ENCODE measurements around the gene RIBC1.
"Not testable (repeated sequence)": the region's sequence is repeated elsewhere in the genome, so short reads cannot be mapped to it uniquely, and the experiment has no call there.

Gene RIBC1

GRCh38 chrX:53433651-53434639 lies 11.3 kb downstream of the RIBC1 start, which contains the start of gene HSD17B10:
TSS of gene HSD17B10 (minus strand) at chrX:53434370. CDS start at chrX:53434345, 25 bp downstream.
- peak; percentile 74 to 95 (median 89) for DNase-seq
- intact Hi-C loops (cut with DNase I) = loop anchor here (5.0 to 10.0 kb wide), 2 partner anchors 117 to 209 kb away; partner anchors contain the start of gene KDM5C

DNA sequence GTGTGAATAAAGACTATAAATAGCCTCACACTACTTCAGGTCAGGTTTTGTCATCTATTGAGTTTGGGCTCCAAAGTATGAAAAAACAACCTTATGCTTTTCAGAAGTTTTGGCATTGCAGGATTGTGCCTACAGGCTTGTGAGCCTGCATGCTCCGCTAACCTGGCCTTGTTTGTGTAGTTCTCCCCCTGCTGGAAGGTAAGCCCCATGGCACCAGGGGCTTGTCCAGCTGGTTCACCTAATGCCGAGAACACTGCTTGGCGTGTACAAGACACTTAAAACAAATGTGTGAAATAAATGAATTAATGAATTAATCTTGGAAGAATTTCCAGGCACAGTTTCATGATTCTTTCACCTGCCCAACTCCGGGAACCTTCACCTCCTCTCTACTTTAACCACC lies 13.3 kb downstream of the RIBC1 start:
- intact Hi-C loops (cut with DNase I) = loop anchor here (10.0 kb wide), 1 partner anchor 211 kb away; the partner anchor contains the start of gene KDM5C
- peak in 37 of 42 donors; percentile 12 to 72 (median 42) for DNase-seq

- intact Hi-C loops (cut with DNase I) = loop anchor here (10.0 kb wide), 1 partner anchor 212 kb away; the partner anchor contains the start of gene KDM5C
- no peak for DNase-seq
These were observed 14.5 kb downstream of the RIBC1 start for GRCh38 chrX:53437206-53437605.

GRCh38 chrX:53438174-53438831 lies 15.6 kb downstream of the RIBC1 start:
- intact Hi-C loops (cut with DNase I) = loop anchor here (10.0 kb wide), 1 partner anchor 214 kb away; the partner anchor contains the start of gene KDM5C
- peak in 2 of 42 donors; percentile 8 to 37 for DNase-seq

DNA sequence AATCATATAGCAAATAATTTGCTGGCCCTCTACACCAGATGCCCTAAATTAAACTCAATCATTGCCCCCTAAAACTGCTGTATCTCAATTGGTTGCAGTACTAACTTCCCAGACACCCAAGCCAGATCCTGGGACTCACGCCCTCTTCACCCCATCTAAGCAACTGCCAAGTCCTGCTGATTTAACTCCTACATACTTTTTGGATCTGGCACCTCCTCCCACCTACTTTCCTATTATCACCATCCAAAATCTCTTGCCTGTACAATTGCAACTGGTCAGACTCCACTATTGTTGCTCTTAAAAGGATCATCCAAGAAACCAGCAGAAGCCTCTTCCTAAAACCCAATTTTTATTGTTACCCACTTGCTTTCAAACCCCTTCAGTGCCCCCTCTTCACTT lies 16.2 kb downstream of the RIBC1 start:
- no peak for DNase-seq
- intact Hi-C loops (cut with DNase I) = loop anchor here (10.0 kb wide), 1 partner anchor 214 kb away; the partner anchor contains the start of gene KDM5C

DNA sequence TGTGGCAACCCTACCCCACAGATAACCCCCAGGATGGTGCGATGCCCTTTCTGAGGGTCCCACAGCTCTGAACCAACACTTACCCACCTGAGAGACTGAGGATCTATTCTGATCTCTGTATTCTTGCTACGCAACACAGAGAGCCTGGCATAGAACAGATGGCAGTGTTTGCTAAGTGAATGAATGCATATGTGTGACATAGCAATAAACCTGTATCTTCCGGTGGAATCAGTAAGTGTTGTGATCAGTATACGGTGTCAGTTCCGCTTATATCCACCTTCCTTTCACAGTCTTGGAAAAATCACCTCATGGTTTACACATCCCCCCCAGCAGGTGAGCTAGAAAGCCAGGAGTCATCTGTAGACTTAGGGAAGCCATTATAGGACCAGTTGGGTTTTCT lies 17.4 kb downstream of the RIBC1 start:
- intact Hi-C loops (cut with DNase I) = no loop called here
- DNase-seq = no peak

- DNase-seq = peak; percentile 6 to 84 (median 48)
- intact Hi-C loops (cut with DNase I) = no loop called here
These were observed 18.2 kb downstream of the RIBC1 start for GRCh38 chrX:53440621-53441517.

- intact Hi-C loops (cut with DNase I) = no loop called here
- DNase-seq = peak; percentile 17 to 89 (median 74)
These were observed 19.1 kb downstream of the RIBC1 start for GRCh38 chrX:53441531-53442321.

- DNase-seq = peak in 2 of 42 donors; percentile 3 to 36
- intact Hi-C loops (cut with DNase I) = no loop called here
These were observed 19.6 kb downstream of the RIBC1 start for GRCh38 chrX:53442322-53442631.

DNA sequence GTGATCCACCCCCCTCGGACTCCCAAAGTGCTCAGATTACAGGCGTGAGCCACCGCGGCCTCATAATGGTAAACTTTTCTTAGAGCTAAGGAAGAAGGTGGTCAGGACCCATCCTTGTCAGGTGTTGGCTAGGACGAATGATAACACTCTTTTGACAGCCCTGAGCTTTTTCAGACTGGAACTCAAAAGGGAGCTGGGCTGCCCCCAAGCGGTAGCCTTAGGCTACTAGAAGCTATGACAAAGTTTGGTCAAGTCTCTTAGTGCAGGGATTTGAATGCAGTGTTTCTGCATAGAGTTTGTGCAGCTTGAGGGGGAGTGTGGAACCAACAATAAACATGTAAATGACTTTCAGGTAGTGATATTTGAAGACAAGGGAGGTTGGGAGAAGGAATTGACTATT lies 23.3 kb downstream of the RIBC1 start:
- intact Hi-C loops (cut with DNase I) = no loop called here
- DNase-seq = peak in 37 of 42 donors; percentile 11 to 64 (median 39)

- intact Hi-C loops (cut with DNase I) = no loop called here
These were observed 24.8 kb downstream of the RIBC1 start for GRCh38 chrX:53447441-53447840.

GRCh38 chrX:53449632-53450031 lies 27.0 kb downstream of the RIBC1 start:
- intact Hi-C loops (cut with DNase I) = no loop called here
- DNase-seq = no peak

More at GRCh38 chrX:53447441-53447840, 24.8 kb downstream of the RIBC1 start:
- DNase-seq = no peak

DNA sequence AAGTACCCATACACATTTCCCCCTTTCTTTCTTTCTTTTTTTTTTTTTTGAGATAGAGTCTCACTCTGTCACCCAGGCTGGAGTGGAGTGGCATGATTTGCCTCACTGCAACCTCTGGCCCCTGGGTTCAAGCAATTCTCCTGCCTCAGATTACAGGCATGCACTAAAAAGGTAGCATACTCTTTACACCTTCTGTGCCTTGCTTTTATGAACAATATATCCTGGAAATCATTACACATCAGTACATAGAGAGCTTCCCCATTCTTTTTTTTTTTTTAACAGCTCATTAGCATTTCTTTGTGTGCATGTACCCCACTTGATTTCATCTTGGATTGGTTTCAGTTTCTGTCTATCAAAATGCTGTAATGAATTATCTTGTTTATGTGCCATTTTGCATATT lies 30.1 kb downstream of the RIBC1 start:
- no peak for DNase-seq
- intact Hi-C loops (cut with DNase I) = no loop called here

GRCh38 chrX:53456254-53456653 lies 33.6 kb downstream of the RIBC1 start:
- intact Hi-C loops (cut with DNase I) = no loop called here
- no peak for DNase-seq

DNA sequence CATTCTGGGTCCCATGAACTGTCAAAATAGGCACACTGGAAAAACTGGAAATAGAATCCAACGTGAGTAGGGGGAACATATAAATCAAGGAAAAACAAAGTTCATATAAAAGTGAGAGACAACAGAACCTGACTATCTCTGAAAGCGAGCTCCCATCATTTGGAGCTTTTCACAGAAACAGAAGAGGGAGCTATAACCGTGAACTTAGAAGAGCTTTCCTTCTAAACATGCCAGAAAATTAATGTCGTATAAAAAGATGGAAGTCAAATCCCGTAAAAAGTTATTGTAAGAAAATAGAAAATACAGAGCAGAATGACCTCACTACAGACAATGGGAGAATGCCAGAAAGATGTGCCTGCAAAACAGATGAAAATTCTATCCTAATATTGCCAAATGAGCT lies 35.4 kb downstream of the RIBC1 start:
- intact Hi-C loops (cut with DNase I) = no loop called here
- DNase-seq = no peak

DNA sequence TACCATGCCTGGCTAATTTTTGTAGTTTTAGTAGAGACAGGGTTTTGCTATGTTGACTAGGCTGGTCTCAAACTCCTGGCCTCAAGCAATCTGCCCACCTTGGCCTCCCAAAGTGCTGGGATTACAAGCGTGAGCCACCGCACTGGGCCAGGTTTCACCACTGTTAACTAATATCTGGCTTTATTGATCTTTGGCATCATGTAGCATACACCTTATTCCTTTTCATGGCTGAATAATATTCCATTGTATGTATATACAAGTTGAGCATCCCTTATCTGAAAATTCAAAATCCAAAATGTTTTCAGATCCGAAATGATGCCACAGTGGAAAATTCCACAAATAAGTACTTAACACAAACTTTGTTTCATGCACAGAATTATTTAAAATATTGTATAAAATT lies 46.0 kb downstream of the RIBC1 start:
- intact Hi-C loops (cut with DNase I) = not testable (repeated sequence)

DNA sequence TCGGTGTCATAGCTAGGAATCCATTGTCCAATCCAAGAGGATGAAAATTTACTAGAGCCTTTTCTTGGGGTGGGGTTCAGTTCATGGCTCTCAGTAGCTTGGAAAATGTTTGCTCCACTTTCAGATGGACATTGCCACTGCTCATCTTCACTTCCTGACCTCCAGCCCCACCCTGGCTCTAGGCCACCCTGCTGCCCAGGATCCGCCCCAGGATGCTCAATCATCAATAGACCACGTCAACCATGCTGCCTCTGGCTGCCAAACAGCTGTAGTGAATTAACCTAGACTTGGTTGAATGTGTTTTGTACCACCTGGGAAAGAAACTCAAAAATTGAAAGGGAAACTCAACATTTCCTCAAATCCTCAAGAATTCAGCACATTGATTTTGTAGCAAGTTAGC lies 48.7 kb downstream of the RIBC1 start:
- intact Hi-C loops (cut with DNase I) = no loop called here
- DNase-seq = no peak

More for the DNA sequence above, 46.0 kb downstream of the RIBC1 start:
- not testable (repeated sequence) for DNase-seq

DNA sequence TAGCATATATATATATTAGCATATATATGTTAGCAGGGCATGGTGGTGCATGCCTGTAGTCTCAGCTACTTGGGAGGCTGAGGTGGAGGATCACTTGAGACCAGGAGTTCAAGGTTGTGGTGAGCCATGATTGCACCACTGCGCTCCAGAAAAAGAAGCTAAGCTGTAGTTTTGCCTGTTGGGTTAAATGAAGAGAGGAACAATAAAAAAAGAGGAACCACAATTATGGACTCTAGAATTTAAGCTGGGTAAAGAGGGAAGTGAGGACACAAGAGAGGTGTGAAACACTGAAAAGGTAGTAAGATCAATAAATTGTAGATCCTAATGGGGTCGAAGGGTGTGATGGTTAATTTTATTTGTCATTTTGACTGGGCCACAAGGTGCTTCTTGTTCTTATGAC lies 52.0 kb downstream of the RIBC1 start:
- intact Hi-C loops (cut with DNase I) = no loop called here

More for the DNA sequence above, 52.0 kb downstream of the RIBC1 start:
- DNase-seq = no peak
